GM12873 (cell line): ENCODE results near the gene PLA2G2F.

Experiments used
- CTCF ChIP-seq: IDR thresholded peaks from 2 replicates; pipeline ENCODE4 v1.5.1; 2012; ENCODE audit warnings: low read depth, mild to moderate bottlenecking, moderate library complexity, low read length, control low read depth; ENCODE audit not compliant: insufficient read depth; ENCODE audit errors: missing control alignments

Gene PLA2G2F

GRCh38 chr1:20166051-20166450, 26.9 kb downstream of the PLA2G2F start:
- TF ChIP-seq CTCF, result no peak

- TF ChIP-seq CTCF, result no peak
These were observed 28.0 kb downstream of the PLA2G2F start for GRCh38 chr1:20167126-20167525.

GRCh38 chr1:20168564-20169491, 29.7 kb downstream of the PLA2G2F start:
- no peak for TF ChIP-seq CTCF

- TF ChIP-seq CTCF, result no peak
These were observed 30.8 kb downstream of the PLA2G2F start for GRCh38 chr1:20169932-20170331.

- no peak for TF ChIP-seq CTCF
These were observed 33.0 kb downstream of the PLA2G2F start for GRCh38 chr1:20172033-20172590.

GRCh38 chr1:20174937-20175666, 36.0 kb downstream of the PLA2G2F start:
- TF ChIP-seq CTCF, result no peak
